Thoracic aorta endothelial cell (primary cell): ENCODE data around the gene KNDC1. TPM values are rescaled to one million over a fixed set of nuclear protein-coding genes. Genes with fewer than 3 reads are reported as not detected.

Experiments
- total RNA-seq: library from RNA; depleted of rRNA; stranded (reverse); fragments of >200 nt; gene quantifications from 2 replicates; pipeline ENCODE4 v1.2.3, GENCODE V29; 2012

KNDC1 gene, protein sequence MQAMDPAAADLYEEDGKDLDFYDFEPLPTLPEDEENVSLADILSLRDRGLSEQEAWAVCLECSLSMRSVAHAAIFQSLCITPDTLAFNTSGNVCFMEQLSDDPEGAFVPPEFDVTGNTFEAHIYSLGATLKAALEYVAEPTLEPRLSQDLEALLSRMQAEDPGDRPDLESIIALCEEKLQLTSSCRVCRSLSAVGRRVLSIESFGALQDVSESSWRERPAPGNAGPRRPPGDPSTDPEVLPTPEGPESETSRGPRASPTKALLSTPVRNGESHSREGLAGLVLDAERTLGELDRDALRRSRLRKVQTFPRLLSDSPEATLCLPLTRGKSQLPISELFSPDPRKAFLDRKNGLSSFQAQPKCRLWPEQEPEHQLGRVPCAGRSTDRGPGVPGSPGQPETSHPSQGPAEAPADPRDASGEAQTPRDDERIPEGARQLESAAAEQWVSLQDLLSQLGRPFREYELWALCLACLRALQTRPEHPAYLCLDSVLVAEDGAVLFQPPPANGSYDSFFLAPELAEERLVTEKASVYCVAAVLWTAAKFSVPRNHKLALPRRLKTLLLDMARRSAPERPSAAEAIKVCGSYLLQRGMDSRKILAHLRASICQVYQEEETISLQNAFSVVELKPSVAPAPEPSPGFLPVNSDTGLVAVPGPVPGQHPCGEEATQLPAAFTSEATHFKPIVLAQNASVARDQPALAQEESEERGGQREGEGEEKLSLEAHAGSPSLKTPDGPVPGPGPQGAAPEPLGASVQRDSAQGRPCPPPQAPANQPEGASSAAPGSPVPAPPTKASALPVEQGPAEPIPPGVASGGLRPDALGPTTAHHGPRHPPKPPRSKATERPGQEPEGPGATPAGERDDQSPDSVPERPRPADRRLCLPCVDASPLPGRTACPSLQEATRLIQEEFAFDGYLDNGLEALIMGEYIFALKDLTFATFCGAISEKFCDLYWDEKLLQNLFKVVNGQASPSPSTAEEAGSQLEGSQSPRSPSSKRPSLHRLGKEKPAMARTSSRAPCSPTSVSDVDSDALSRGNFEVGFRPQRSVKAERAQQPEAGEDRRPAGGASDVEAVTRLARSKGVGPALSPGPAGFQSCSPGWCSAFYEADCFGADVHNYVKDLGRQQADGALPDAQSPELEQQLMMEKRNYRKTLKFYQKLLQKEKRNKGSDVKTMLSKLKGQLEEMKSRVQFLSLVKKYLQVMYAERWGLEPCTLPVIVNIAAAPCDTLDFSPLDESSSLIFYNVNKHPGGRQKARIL (N-terminal part only)
- total RNA-seq, result not detected in 2 replicates

DNA sequence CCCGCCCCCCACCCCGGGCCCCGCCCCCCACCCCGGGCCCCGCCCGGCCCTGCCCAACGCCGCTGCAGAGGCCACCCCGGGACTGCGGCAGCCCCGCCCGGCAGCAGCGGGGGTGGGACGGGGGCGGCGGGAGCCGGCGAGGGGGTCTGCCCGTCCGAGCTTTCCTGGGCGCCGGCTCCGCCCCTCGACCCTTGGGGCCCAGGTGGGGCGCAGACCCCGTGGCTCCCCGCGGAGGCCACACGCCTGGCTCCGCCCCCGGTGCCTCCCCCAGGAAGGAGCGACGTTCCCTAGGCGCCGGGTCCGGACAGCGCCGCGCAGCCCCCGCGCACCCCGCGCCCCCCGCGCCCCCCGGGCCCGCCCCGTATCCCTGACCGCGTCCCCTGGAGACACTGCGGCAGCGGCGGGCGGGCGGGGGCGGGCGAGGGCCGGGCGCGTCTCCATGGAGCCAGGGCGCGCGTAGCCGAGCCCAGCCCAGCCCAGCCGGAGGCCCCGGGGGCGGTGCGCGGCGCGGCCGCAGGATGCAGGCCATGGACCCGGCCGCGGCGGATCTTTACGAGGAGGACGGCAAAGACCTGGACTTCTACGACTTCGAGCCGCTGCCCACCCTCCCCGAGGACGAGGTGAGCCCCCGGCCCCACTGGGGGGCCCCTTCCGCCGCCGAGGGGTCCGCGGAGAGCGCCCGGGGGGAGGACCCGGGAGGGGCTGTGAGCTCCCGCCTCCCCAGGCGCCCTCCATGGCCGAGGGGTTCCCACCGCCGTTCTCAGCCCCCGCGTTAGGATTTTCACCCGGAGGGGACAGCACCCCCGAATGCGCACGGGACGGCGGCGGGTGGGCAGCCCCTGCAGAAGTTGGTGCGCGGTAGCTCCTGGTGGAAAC is at the start of gene KNDC1:
Gene KNDC1, plus strand, starts transcription at position 270 of the 876 bp plus-strand sequence. Its CDS starts 249 bp downstream, at position 519.

DNA sequence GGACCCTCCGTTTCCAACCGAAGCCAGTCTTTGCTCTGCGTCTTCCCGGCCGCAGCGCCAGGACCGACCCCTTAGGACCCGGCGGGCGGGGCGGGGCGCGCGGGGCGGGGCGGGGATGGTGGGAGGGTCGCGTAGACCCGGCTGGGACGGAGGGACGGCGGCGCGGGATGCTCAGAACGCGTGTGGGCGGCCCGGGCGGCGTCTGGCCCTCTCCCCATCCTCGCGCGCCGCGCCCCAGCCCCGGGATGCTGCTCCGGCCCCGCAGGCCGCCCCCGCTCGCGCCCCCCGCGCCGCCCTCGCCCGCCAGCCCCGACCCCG is 70.0 kb downstream of the KNDC1 start, which contains the start of gene UTF1:
Gene UTF1, plus strand, starts transcription at position 174 of the 318 bp plus-strand sequence. Its CDS starts 72 bp downstream, at position 246.

DNA sequence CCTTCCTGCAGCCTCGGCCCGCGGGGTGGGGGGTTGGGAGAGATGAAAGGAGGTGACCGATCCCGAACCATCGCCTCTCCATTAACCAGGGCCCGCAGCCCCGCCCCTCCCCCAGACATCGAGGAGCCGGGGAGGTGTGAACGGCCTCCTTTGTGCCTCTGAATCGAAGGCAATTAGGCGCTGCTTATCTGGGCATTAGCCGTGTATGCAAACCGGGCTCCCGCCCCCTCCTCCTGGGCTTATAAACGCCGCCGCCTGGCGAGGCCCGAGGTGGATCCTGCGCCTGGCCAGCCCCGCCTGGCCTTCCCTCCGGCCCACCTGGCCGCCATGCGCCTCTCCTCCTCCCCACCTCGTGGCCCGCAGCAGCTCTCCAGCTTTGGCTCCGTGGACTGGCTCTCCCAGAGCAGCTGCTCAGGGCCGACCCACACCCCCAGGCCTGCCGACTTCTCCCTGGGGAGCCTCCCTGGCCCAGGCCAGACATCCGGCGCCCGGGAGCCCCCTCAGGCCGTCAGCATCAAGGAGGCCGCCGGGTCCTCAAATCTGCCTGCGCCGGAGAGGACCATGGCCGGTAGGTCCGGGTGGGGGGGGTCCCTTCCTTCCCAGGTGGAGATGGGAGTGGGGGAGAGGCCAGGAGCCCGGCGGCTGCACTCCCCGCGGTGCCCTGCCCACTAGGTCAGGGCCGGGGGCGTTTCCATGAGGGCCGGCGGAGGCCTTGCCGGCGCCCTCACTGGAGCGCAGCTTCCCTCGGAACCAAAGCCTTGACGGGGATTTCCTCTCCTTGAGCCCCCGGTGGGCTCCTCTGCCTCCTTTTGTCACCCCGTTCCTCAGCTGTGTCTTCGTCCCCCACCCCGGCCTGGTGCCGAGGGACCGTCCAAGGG is 77.8 kb downstream of the KNDC1 start, which contains the start of gene VENTX:
Gene VENTX, plus strand, starts transcription at position 268 of the 878 bp plus-strand sequence. Its CDS starts 60 bp downstream, at position 328.

Other genes starting within 250 kb of the KNDC1 start
- gene CFAP46, start 217.6 kb upstream of the KNDC1 start, total RNA-seq, result 1.7 and 2.4 TPM in 2 replicates
- gene ADGRA1, start 72.3 kb upstream of the KNDC1 start, total RNA-seq, result not detected in 2 replicates
- gene UTF1, start 70.0 kb downstream of the KNDC1 start, total RNA-seq, result not detected in 2 replicates
- gene VENTX, start 77.6 kb downstream of the KNDC1 start, total RNA-seq, result not detected in 2 replicates
- 0.07 and 0.13 TPM in 2 replicates for gene ADAM8, start 116.6 kb downstream of the KNDC1 start, total RNA-seq
- 47.2 and 59.9 TPM in 2 replicates for gene TUBGCP2, start 148.7 kb downstream of the KNDC1 start, total RNA-seq
- 24.2 and 25.9 TPM in 2 replicates for gene ZNF511, start 148.7 kb downstream of the KNDC1 start, total RNA-seq
- not detected in 2 replicates for gene CALY, start 176.7 kb downstream of the KNDC1 start, total RNA-seq
- not detected in 2 replicates for gene PRAP1, start 187.2 kb downstream of the KNDC1 start, total RNA-seq
- 17.0 and 18.4 TPM in 2 replicates for gene FUOM, start 197.8 kb downstream of the KNDC1 start, total RNA-seq
- gene ECHS1, start 213.1 kb downstream of the KNDC1 start, total RNA-seq, result 62.0 and 63.2 TPM in 2 replicates
- 3.9 and 4.6 TPM in 2 replicates for gene PAOX, start 219.0 kb downstream of the KNDC1 start, total RNA-seq
- 40.7 and 45.3 TPM in 2 replicates for gene MTG1, start 233.9 kb downstream of the KNDC1 start, total RNA-seq